GF-D8 (cell line): ENCODE data around the gene ABCB9.

Source experiments
- DNase-seq: peaks from one replicate; lab custom pipeline; 2025; lab: John Stamatoyannopoulos, UW

ABCB9 gene

DNA sequence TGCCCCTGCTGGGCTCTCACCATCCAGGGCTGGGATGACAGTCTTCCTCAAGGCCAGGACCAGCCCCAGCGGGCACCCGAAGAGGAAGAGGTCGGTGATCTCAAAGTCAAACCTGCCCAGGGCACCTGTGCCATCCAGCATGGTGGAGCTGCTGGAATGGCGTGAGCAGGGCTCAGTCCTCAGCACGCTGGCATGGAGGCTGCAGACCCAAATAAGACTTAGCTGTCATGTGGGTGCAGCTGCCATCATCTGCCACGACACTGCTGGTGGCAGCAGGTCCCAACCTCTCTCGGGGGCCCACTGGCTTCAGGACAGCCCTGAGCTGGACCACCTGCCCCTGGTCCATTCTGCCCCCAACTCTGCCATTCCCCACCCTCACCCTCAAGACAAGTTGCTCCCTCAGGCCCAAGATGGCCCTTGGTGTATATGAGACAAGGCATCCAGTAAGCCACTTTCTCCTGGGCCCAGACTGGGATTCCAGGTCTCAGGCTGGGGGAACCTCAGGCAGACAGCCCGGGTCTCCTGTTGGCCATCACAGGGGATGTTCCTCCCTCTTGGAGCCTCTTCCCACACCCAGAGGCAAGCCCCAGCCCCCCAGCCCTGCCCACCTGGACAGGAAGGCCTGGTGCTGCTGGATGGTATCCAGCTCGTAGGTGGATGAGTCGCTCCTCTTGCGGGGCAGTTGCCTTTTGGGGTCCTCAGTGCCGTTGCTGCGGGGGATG, 28.7 kb upstream of the ABCB9 start:
- no peak for DNase-seq

DNA sequence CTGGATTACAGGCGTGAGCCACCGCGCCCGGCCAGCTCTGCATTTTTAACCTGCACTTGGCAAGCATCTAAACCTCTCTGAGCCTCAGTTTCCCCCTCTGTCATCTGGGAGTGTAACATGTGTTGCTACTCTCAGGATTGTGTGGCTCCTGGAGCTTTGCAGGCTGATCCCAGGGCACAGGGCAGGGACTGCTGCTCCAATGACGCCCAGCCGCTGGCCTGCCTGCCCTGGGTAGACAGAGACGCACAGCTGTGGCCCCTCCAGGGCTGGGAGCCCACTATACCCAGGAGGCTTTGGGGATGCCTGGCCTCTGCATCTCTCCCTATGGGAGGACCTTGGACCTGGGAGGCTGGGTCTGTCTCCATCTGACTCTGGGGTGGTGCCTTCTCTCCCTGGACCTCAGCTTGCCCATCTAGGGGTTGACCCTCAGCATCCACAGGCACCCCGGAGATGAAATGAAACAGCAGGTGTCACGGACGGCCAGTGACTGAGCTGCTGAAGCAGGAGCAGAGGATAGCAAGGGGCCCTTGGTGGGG, 27.9 kb upstream of the ABCB9 start:
- DNase-seq = no peak

GRCh38 chr12:122992386-122992785, 26.1 kb upstream of the ABCB9 start:
- DNase-seq = no peak

DNA sequence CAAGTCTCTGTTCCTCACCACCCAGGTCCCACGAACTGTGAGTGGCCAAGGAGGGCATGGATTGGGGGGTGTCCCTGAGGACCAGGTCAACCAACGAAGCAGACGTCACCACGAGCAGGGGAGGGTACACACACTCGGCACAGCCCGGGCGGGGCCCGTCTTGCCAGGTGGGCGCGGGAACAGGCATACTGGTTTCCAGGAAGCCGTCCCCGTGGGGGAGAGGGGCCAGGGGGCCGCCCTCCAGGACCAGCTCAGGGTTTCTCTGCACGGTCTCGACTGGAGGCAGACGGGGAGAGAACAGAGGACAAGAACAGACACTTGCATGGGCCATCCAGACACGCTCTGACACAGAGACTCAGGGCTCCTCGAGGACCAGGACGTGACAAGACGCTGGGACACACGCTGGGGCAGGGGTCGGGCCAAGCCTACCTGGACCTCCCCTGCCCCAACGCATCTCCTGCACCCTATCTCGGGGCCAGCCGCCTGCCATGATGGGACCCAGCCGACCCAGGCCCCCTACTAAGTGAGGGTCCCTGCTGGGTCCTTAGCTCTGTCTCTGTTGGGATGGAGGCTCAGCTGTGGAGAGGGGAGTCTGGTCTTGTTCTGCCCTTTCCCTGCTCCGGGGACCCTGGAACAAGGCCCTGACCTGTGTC, 25.5 kb upstream of the ABCB9 start:
- DNase-seq = no peak

DNA sequence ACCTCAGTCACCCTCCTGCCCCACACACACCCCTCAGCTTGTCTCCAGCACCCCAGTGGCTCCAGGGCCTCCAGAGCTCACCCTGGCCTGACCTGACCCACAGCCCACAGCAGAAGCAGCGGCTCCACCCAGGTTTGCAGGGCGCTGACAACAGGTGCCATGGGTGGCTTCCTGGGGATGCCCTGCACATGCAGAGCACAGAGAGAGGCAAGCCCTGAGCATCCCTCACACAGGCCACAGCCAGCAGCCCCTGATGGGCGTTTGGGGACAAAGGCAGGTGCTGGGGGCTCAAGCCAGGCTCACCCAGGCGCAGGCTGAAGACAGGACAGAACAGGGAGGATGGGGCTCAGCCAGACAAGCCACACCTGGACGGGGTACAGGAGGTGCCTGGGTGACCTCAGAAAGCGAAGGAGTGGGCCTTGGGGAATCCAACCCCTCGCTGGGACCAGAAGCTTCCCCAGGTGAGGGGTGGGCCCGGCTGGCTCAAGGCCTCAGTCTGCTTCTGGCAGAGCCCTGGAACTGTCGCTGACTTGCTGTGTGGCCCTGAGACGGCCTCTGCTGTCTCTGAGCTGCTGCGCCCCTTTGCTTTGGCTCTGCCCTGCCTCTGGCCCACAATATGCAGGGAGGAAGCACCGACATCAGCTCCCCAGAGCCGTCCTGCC, 24.8 kb upstream of the ABCB9 start:
- no peak for DNase-seq

DNA sequence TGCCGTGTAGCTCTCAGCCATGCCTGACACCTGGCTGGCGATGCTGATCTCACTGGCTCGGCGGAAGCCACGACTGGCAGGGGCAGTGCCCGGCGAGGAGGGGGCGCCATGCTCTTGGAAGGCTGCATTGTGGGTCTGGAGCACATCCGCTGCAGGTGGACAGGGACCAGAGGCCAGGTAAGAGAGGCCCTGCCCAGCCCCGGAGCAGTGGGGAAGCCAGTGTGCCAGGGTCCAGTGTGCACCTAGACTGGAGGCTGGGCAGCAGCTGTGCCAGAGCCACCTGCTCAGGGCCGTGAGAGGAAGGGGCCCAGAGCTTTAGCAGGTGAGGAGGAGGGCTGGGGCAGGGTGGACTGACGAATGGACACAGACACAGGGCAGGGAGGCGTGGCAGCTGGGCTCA, 24.3 kb upstream of the ABCB9 start:
- DNase-seq = no peak

GRCh38 chr12:122989874-122990419, 23.7 kb upstream of the ABCB9 start:
- no peak for DNase-seq

DNA sequence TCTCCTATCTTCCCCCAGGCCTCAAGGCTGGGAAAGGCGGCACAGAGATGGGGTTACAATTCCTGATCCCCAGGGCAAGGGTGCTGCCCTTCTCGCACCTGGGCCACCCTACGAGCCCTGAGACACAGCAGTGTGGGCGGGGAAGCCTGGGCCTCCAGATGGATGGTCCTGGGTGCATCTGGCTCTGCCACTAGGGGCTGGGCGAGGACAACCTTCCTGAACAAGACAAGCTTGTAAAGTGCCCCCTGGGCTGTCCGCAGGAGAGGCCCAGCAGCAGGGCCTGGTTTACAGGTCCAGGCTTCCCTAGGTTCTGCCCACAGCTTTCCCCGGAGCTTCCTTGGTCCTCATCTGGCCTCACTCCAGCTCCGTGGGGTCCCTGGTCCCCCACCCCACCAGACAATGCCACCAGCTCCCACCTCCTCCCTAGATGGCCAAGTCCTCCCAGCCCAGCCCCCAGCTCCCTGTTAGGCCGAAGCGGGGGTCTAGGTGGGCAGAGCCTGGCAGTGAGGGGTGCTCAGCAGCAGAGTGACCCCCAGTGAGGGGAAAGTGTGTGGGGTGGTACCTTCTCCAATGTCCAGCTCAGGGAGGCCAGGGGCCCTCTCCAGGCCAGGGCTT, 23.1 kb upstream of the ABCB9 start:
- no peak for DNase-seq

DNA sequence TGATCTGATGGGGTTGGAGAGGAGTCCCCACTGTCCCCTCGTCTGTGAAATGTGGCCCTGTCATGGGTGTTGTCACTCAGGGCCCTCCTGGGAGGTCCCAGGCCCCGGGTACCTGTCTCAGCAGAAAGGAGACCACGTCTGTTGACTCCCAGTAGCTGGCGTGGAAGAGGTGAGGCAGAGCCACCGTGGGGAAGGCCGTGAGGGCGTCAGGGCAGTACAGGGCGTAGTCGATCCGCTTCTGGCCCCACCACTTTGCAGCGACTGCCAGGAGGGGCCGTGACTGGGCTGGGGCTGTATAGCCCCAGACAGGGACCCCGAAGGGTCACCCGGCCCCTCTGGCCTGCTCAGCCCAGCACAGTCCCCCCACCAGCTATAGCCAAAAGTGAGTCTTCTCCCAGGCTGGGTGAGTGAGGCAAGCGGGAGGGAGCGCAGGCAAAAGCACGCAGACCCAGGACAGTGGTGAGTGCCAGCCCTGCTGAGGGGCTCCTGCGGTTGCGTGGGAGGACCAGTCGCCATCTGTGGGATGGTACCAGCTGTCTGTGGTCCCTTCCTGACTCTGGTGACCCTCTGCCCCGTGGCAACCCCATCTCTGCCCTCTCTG, 22.4 kb upstream of the ABCB9 start:
- DNase-seq = no peak

GRCh38 chr12:122988036-122988435, 21.8 kb upstream of the ABCB9 start:
- DNase-seq = no peak

DNA sequence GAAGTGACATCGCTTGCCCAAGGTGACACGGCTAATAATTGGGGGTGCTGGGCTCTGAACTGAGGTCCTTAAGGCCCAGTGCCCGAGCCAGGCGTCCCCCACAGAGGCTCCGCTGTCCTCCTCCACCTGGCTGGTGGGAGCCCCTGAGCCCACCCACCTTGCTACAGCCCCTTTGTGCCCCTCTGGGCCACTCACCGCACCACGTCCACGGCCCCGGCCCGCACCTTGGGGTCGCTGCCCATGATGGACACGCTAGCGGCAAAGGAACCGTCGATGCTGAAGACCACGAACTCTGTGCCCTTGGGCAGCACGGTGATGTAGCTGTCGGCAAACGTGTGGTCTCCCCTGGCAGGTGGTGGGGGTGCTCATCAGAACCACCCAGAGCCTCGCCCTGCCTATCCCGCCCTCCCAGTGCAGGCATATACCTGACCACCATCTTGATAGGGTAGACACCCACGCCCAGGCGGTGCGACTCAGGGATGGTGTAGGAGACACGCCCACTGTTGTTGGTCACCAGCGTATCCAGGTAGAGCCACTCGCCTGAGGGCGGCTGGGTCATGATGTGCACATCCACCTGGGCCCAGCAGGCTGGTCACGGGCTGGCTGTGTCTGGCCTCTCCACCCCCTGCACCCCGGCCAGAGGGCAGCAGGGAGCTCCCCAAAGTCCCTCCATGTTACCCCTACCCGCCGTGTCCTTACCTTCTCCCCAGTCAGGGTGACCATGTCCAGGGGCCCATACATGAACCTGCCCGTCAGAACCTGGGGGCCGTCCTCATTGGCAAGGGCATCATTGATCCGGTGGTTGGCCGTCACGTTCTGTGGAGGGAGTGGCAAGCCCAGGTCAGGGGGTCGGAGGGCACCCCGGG, 21.1 kb upstream of the ABCB9 start:
- no peak for DNase-seq

GRCh38 chr12:122986258-122986871, 20.1 kb upstream of the ABCB9 start:
- DNase-seq = no peak

GRCh38 chr12:122985338-122986257, 19.3 kb upstream of the ABCB9 start:
- DNase-seq = no peak

GRCh38 chr12:122984612-122985337, 18.5 kb upstream of the ABCB9 start:
- DNase-seq = no peak

DNA sequence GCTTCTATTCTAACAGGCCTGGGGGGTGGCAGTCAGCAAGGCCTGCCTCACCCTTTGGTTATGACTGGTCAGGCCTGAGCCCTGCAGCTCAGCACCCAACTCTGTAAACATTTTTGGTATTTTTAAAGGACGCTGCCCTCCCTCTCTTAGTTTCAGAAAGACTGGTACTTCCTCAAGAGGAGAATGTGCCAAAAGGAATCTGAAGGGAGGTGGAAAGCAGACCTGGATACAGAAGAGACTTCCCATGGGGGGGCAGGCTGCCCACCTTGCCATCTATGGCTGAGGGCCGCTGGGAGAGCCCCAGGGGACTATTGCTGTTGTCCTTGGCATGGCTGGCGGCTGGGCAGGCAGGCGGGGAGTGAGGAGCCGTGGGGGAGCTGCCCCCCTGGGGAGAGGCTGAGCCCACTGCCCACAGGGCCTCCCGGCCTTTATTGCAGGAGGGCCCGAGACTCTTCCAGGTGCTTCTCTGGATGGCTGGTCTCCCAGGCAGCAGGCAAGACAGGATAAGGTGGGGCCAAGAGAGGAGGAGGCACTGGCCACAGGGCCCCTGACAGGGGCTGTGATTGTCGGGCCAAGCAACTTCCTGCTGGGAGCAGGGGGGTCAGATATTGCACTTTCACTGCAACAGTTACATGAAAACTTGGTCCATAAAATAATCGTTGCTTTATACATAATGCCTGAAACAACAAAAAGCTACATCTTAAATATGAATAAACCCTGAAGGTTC, 17.7 kb upstream of the ABCB9 start:
- DNase-seq = no peak

GRCh38 chr12:122982963-122983788, 16.9 kb upstream of the ABCB9 start:
- no peak for DNase-seq

DNA sequence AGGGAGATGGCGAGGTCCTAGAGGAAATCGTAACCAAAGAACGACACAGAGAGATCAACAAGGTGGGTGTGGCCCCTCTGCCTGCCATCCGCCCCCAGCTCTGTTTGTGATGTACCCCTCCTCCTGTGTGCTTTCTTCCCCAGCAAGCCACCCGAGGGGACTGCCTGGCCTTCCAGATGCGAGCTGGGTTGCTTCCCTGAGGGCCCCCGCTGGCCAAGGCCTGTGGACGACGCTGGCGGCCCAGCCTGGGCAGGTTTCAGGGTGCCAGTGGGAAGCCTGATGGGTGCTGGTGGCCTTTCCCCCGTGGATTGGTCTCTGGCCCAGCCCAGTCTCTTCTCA, 16.2 kb upstream of the ABCB9 start:
- no peak for DNase-seq
